CD4-positive, alpha-beta T cell treated with Interleukin-4 for 4 hours (primary cell): ENCODE measurements around the gene ARHGAP22.

Experiments
- DNase-seq: peaks from one replicate; pipeline ENCODE4 v3.0.0-alpha.2; 2020

Gene ARHGAP22

DNA sequence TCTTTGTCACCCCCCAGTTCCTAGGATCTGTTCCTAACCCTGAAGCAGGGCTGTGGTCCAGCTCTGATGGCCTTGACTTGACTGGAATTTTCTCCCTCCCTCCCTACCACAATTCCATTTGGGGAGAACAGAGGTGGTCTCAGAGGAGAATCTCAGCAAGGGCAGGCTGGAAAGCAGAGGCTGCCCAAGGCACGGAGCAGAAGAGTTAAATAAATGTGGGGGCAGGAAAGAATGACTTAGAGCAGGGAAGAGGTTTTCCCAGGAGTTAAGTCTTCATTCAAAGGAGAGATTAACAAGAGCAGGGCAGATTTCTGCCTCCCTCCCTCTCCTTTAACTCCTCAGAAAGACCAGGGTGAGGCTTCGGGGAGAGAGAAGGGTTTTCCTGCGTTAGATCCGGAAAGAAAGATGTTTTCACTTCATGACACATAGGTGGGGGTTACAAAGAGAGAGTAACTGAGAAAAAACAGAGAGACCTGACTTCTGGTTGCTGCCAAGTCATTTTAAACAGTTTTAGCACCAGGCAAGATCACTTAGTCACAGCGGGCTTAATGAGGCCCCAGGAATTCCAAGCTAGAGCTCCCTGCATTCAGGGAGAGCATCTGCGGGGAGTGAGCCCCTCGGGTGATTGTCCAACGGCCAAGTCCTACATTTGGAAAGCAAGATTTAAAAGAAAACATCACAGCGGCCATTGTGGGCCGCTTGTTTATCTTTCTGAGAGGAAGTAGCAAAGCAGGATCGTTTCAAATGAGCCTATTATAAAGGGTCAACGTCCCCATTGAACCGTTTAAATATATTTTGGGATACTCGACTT, 78.7 kb downstream of the ARHGAP22 start:
- DNase-seq = no peak

DNA sequence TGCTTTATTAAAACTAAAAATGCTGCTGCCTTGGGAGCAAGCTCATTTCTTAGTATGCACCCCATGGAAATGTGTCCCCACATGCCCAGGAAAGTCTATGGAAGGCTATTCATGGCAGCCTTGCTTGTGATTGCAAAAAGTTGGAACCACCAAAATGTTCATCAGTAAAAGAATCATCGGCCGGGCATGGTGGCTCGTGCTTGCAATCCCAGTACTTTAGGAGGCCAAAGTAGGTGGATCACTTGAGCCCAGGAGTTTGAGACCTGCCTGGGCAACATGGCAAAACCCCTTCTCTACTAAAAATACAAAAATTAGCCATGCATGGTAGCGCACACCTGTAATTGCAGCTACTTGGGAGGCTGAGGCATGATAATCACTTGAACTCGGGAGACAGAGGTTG, 79.8 kb downstream of the ARHGAP22 start:
- no peak for DNase-seq

DNA sequence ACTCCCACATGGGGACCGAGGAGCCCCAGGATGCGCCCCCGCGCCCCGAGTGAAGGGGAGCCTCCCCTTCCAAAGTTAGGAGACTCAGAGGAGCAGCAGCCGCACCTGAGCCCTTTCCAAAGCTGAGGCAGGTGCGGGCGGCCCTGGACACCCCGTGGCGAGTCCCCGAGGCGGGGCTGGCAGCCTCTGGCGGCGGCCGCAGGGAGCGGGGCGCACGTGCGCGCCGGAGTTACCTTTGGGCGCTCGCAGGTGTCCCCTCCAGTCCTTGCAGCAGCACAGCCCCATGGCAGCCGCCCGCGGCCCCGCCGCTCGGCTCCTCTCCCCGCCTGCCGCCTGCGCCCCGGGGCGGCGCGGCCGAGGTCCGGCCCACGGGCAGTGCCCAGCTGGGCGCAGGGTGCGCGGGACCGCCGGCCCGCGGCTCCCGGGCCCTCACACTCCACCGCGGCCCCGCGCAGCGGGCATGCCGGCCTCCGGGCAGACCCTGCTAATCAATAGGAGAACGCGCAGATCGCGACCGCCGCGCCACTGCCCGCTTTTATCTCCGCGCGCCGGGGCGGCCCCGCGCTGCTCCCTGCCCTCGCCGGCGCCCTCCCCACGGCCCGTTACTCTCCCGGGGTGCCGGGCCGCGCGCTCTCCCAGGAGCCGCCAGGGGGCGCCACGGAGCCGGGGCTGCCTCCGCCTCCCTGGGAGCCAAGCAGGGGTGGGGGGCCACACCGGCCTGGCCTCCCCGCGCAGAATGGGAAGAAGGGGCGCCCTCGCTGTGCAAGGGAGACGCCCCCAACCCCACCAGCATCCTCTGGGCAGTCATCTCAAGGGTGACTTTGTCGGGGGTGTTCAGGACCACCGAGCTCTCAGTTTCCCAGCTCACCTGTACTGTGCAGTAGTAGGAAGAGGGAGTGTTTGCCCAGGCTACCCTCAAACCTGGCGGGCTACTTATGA, 80.8 kb downstream of the ARHGAP22 start:
- no peak for DNase-seq

DNA sequence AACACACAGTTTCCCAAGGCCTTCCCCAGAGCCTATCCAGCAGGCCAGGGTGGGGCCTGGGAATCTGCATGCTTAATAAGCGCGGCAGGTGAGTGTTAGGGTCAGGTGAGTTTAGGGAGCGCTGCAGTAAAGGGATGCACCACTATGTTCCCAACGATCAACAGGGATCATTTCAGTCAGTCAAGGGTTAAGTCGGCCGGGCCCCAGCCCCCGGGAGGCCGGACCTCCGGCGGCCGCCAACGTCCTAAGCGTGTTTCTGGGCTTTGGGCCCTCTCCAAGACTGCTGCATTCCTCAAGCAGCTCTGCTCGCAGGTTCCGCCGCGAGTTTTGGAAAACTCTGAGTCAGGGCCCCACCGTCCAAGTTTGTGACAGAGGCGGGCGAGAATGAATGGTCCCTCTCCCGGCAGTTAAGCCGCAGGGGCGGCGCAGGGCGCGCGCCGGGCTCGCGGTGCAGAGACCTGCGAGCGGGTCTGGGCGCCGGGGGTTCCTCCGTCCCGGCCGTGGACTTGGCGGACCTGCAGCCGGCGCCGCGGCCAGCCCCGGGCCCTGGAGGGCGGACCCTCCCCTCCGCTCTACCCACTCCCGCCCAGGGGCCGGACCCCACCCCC, 81.6 kb downstream of the ARHGAP22 start:
- DNase-seq = no peak

DNA sequence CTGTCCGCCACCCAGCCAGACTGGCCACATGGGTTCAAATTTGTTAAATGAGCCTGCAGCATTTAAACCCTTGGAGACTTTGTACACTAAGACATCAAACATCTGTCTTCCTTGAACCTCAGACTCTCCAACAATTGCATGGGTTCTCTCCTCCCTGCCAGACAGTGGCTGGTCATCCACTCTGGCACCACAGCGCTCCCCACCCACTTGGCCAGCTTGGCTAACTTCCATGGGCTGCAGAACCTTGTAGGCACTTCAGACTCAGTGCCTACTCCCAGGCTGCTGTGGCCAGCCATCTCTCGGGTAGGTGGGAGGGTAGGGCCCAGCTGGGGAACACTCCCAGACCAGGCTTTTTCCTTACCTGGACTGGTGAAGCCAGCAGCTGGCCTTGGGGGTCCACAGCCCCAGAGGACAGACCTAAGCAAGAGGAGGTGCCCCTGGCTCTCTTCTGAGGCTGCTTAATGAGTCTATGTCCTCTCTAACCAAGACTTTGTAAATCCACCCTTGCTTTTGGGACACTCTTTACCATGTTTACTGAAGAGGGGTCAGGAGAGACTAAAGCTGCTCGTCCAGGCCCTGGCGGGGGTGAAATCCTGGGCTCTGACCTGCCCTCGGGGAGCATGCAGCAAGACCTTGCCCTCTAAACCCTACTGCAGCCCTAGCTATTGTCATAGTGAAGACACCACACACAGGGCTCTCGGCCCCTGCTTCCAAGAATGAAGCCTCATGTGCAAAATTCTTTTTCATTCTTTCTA, 82.7 kb downstream of the ARHGAP22 start:
- no peak for DNase-seq

DNA sequence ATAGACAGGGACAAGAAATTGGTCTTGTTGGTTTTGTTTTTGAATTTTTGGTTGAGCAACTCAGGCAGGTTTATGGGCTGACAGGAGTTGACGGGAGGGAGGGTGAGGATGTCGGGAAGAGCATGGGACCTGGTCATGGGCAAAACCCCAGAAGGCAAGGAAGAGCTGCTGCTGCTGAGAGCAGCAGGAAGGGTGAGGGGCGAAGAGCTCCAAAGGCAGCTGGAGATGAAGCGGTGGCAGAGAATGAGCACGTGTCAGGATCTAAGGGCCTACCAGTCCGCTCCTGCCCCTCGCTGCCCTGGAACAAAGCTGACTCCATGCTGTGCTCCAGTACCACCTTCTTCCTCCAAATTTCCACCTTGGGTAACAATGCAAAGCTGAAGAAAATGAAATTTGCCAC, 84.3 kb downstream of the ARHGAP22 start:
- no peak for DNase-seq

DNA sequence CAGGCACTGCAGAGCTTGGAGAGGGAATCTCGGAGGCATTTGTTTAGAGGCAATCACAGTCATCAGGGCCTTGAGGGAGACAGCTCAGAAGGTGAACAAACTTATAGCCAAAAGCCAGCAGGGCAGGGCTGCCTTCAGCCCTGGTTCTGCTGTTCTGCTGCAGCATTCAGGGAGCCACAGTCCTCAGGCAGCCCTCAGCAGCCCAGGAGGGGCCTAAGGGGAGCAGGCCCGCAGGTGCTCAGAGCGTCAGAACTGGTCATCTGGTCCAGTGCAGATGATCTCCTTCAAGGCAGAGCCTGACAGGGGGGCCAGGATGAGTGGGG, 84.7 kb downstream of the ARHGAP22 start:
- DNase-seq = no peak

DNA sequence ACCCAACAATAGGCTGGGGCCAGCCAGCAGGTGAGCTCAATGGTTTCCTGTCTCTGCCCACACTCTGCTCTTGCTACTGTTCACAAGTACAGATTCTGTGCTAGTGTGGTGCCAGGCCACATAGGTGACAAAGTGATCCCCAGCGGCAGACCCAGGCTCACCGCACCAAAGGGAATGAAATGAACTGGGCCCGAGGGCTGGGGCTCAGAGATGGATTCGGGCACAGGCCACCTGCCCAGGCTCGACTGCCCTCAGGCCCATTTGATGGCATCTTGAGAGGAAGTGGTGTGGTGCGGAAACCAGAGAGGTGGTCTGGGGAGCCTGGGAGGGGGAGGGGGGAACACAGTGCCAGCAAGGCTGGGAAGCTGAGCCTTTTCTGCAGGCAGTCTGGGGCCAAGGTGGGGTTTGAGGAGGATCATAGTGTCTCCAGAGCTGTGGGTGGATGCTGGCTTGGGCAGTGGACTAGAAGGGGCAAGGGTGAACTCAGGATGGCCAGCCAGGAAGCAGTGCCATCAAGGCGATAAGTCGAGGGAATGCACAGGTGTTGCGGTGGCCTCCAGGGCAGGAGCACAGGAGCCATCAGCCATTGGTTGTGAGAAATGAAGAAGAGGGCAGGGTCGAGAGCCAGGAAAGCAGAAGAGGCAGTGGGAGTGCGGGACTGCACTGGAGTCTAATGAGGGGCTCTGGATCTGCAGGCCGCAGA, 85.2 kb downstream of the ARHGAP22 start:
- no peak for DNase-seq

DNA sequence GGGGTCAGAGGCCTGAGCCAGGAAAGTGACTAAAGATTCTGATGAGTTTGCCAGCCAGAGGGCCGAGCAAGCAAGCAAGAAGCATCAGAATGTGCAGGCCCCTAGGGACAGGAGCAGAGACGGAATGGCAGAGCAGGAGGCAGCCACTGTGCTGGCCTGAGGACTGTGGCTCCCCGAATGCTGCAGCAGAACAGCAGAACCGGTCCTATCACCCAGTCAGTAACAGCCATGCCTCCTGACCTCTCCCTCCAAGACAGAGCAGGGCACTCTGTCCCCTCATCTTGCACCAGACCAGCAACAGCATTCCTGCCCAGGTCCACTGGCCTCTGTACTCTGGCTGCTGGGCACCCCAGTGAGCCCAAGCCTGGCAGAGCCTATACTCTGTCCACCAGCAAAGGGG, 85.9 kb downstream of the ARHGAP22 start:
- DNase-seq = no peak

DNA sequence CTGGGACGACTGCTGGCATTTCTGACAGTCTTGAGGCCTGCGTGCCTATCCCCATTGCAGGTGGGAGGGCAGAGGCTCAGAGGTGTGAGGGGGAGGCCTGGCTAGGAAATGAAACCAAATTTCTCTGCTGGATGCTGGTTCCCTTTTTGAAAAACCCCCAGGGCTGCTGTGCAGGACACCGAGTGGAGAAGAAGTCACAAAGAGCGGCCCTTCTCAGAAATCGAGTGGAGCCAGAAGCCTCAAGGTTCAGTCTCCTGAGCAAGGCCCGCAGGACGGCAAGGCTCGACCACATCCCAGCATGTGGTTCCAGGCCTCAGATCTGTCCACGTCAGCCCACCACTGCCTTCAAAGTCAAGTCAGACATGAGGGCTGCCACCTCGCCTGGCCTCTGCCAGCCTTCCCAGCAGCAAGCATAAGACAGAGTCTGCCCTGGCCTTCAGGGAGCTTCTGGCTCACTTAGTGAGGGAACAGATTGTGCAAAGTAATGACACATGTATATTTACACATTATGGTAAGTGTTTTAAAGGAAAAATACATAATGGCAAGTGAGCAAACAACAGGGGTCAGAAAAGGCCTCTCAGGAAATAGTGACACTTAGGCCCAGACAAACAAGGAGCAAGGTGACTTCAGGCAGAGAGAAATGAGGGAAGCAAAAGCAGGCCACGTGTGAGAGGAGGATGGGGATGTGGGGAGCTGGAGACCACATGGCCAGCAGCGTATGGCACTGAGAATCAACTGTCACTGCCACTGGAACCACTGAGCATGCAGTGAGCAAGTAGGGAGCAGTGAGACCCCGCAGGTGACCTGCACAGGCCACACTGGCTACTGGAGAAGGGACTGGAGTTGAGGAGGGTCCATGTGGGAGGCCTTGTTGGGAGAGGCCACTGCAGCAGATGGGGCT, 86.7 kb downstream of the ARHGAP22 start:
- DNase-seq = no peak

DNA sequence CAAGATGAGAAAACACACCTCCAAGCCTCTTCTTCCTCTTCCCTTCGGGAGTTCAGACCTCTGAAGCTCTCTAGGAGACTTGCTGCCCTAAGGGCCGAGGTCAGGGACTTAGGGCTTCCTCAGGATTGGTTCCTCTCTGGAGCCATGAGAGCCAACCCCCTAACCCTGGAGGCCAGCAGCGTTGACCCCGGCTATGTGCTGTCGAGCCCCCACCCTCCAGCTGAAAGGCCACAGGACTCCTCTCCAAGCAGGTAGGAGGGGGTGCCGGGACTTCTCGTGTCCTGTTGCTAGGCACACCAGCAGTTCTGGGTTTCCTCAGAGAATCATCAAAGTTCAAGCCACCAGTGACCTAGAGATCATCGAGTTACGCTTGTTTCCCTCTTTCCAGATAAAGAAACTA, 87.4 kb downstream of the ARHGAP22 start:
- no peak for DNase-seq

DNA sequence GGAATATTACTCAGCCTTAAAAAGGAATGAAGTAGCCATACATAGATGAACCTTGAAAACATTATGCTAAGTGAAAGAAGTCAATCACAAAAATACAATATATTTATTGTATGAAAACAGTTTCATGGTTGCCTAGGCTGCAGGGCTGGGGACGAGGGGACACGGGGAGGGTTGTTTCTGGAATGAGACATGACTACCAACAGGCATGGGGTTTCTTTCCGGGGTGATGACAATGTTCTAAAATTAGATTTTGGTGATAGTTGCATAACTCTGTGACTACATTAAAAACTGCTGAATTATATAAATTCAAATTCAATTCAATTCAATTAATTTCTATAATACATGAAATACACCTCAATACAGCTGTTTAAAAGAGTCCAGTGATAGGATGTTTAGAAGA, 88.0 kb downstream of the ARHGAP22 start:
- DNase-seq = no peak

DNA sequence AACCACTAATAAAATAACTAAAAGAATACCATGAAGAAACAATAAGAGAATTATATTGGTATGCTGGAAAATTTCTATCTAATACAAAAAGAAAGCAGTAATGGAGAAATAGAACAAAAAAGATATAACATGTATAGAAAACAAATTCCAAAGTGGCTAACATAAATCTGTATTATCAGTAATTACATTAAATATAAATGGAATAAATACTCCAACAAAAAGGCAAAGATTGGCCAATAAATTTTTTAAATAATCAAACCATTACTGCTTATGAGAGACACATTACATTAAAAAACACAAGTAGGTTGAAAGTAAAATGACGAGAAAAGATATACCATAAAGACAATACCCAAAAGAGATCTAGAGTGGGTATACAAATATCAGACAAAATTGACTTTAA, 90.0 kb downstream of the ARHGAP22 start:
- no peak for DNase-seq

DNA sequence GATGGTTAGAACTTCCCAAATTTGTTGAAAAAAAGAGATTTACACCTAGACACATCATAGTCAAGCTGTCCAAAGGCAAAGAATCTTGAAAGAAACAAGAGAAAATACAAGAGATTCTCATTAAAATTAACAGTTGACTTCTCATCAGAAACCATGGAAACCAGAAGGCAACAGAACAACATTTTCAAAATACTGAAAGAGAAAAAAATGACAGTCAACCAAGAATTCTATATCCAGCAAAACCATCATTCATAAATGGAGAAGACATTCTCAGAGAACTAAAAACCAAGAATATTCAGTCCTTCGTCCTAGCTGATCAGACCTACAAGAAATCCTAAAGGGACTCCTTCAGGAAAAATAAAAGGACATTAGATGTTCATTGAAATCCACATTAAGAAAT, 90.6 kb downstream of the ARHGAP22 start:
- DNase-seq = no peak

DNA sequence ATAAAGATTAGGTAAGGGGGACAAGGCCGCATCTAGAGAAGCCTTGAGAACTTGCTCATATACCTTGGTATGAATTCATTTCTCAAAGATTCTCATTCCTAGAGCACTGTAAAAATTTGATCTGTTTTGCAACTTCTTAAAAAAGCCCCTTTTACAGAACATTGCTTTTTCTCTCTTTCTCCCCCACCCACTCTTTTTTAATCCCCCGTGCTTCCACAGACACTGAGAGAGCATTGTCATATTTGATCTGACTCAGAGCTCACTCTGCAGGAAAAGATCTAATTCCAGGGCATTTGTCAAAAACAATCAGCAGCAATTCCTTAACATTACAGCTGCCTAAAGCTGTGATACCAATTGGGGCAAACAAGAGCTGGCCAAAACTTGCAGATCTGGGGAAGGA, 92.0 kb downstream of the ARHGAP22 start:
- no peak for DNase-seq

DNA sequence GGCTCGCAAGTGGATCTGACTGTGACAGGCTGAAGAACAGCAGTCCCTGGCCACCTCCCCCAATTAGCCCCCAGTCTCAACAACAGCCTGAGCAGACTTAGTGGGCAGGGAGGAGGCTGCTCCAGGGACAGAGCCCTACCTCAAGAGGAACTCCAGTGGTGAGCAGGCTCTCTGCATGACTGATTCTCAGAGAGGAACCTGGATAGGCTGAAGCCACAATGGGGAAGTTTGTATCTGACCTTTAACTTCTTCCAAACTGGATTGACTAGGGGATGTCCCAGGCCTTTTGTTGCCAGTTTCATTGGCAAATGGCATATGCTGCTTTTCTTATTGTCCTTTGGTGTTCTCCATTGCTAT, 93.0 kb downstream of the ARHGAP22 start:
- peak; percentile 10 for DNase-seq

DNA sequence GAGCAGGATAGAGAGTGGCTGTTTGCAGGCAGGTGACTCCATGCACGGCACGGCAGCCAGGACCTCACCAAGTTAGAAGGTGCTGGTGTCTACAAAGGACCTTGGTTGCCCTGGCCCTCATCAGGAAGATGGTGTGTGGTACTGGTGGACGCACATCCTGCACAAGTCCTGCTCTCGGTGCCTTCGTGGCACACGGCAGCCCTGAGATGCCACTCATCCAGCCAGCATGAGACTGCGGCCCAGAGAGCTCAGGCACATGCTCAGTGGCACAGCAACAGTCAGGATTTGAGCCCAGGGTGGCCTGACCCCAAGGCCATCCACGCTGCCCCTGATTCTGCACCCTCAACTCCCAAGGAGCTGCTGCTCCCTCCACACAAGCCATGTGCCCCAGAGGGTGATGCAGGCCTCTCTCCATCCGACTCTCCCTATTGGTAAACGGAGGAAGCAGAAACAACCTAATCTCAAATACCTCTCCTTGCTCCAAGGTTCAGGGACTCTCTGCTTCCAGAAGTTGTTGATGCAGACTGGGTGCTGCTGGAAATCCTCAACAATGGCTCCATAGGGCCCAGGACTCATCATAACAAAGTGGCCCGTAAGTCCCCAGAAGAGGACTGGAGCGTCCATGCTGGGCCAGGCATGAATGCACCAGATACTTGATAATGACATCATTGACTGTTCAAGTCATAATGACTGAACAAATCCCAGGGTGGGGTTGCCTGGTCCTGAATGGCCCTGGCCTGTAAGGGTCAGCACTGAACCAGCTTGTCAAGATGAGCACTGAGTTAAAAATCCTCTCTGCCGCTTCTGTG, 93.6 kb downstream of the ARHGAP22 start:
- no peak for DNase-seq

DNA sequence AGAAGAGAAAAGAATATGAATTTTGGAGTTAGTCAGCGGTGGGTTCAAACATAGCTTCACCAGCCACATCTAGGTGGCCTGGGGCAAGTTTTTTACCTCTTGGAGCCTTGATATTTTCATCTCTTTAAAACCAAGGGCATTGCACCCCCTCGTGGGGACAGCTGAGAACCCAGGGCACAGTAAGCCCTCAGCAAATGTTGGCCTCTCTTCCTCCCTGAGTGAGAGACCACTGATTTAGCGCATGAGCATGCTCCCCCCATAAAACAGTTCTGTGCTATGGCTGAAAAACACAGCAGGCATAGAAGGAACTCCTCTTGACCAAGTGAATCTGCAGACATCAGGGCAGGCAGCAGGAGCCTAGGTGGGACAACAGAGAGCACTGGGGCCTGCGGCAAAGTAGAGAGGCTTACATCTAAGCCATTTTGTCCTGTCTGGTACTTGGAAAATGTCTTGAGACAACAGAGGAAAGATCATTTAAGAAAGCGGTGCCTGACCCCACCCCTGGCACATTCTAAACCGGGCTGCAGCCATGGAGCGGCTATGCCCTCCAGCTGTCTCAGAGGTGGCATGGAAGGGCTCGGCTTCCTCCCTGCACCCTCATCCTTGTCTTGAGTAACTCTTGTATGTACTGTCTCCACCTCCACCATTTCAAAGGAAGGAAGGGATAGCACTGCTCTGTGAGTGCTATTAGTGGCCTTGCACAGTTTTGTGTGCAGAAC, 94.7 kb downstream of the ARHGAP22 start:
- DNase-seq = no peak
